Loucy (cell line): Measurements from ENCODE around the gene ME3.

ENCODE experiments used
- H2AFZ ChIP-seq: fragments of 200-600 bp; sonication (generic); 2 replicates; pipeline ENCODE4 v1.6.0; 2016; ENCODE audit warnings: antibody characterized with exemption, mild to moderate bottlenecking, low read length, moderate library complexity
- H3F3A ChIP-seq: fragments of 200-600 bp; 2 replicates; pipeline ENCODE4 v1.6.0; 2016; ENCODE audit warnings: antibody characterized with exemption, low read depth, mild to moderate bottlenecking
- H3K27me3 ChIP-seq: fragments of 200-600 bp; sonication (generic); 2 replicates; pipeline ENCODE4 v1.6.1; 2014; ENCODE audit warnings: low read length, mild to moderate bottlenecking; ENCODE audit not compliant: insufficient read depth, poor library complexity, severe bottlenecking
- H3K36me3 ChIP-seq: fragments of 200-600 bp; sonication (generic); 2 replicates; pipeline ENCODE4 v1.6.1; 2016; ENCODE audit warnings: low read length; ENCODE audit not compliant: insufficient read depth
- H3K4me1 ChIP-seq: fragments of 200-600 bp; sonication (generic); 2 replicates; pipeline ENCODE4 v1.5.1; 2014; ENCODE audit warnings: low read length, mild to moderate bottlenecking; ENCODE audit not compliant: insufficient read depth, poor library complexity, severe bottlenecking
- H3K4me2 ChIP-seq: fragments of 200-600 bp; sonication (generic); 2 replicates; pipeline ENCODE4 v1.6.0; 2014; ENCODE audit warnings: antibody characterized with exemption, low read length, low read depth, mild to moderate bottlenecking; ENCODE audit not compliant: poor library complexity, severe bottlenecking
- H3K4me3 ChIP-seq: fragments of 200-600 bp; sonication (generic); 2 replicates; pipeline ENCODE4 v1.5.1; 2014; ENCODE audit warnings: low read length, mild to moderate bottlenecking, mixed read lengths; ENCODE audit not compliant: poor library complexity, severe bottlenecking
- H3K79me2 ChIP-seq: fragments of 200-600 bp; sonication (generic); 2 replicates; pipeline ENCODE4 v1.6.1; 2014; ENCODE audit warnings: low read length; ENCODE audit not compliant: insufficient read depth
- H3K9ac ChIP-seq: fragments of 200-600 bp; sonication (generic); 2 replicates; pipeline ENCODE4 v1.6.0; 2014; ENCODE audit warnings: mild to moderate bottlenecking, low read depth, low read length, moderate library complexity; ENCODE audit not compliant: poor library complexity, severe bottlenecking
- H3K9me2 ChIP-seq: fragments of 200-600 bp; sonication (generic); replicated peaks from 2 replicates; pipeline ENCODE4 v1.6.1; 2016; ENCODE audit warnings: low read depth, low read length, mixed read lengths
- H3K9me3 ChIP-seq: fragments of 200-600 bp; sonication (generic); 2 replicates; pipeline ENCODE4 v1.6.1; 2014; ENCODE audit warnings: mild to moderate bottlenecking, antibody characterized with exemption, low read length, low read depth; ENCODE audit not compliant: insufficient read depth
- H4K20me1 ChIP-seq: fragments of 200-600 bp; sonication (generic); 2 replicates; pipeline ENCODE4 v1.6.0; 2014; ENCODE audit warnings: antibody characterized with exemption, low read length, mild to moderate bottlenecking; ENCODE audit not compliant: insufficient read depth, poor library complexity, severe bottlenecking
- CTCF ChIP-seq: fragments of 200-600 bp; sonication (generic); conservative IDR thresholded peaks from 2 replicates; pipeline ENCODE4 v1.5.1; 2014; ENCODE audit warnings: mild to moderate bottlenecking, antibody characterized with exemption, low read length
- EZH2phosphoT487 ChIP-seq: fragments of 200-600 bp; IDR thresholded peaks from 2 replicates; pipeline ENCODE4 v1.6.1; 2018; ENCODE audit warnings: antibody characterized with exemption, mild to moderate bottlenecking, moderate library complexity, borderline replicate concordance

The ME3 gene

GRCh38 chr11:86692746-86693145 lies 20.3 kb upstream of the ME3 start:
- H3F3A ChIP-seq, result no peaks in the 10 kb centered on the region
- no peaks in the 10 kb centered on the region for H3K4me1 ChIP-seq
- H4K20me1 ChIP-seq, result no peaks in the 10 kb centered on the region
- no peaks in the 10 kb centered on the region for H3K79me2 ChIP-seq
- TF ChIP-seq EZH2phosphoT487 (no peak), CTCF (no peak)
- no peaks in the 10 kb centered on the region for H3K36me3 ChIP-seq
- H3K9ac ChIP-seq, result no peak overlapping the region
- H3K9me3 ChIP-seq, result no peaks in the 10 kb centered on the region
- H2AFZ ChIP-seq, result no peak overlapping the region
- H3K9me2 ChIP-seq, result no peaks in the 10 kb centered on the region
- no peak overlapping the region for H3K4me2 ChIP-seq
- H3K4me3 ChIP-seq, result no peak overlapping the region
- H3K27me3 ChIP-seq, result no peaks in the 10 kb centered on the region

- Histone ChIP-seq H3K79me2 (no peaks in the 10 kb centered on the region), H3K27me3 (no peaks in the 10 kb centered on the region), H3F3A (no peaks in the 10 kb centered on the region), H3K9ac (no peak overlapping the region), H4K20me1 (no peaks in the 10 kb centered on the region), H3K9me2 (no peaks in the 10 kb centered on the region), H2AFZ (no peak overlapping the region), H3K4me1 (no peaks in the 10 kb centered on the region), H3K4me3 (no peak overlapping the region), H3K4me2 (no peak overlapping the region), H3K36me3 (no peaks in the 10 kb centered on the region), H3K9me3 (no peaks in the 10 kb centered on the region)
- TF ChIP-seq CTCF (no peak), EZH2phosphoT487 (no peak)
Observed at GRCh38 chr11:86692317-86692716, 19.9 kb upstream of the ME3 start.

GRCh38 chr11:86688398-86689179 lies 16.2 kb upstream of the ME3 start:
- Histone ChIP-seq H3K4me2 (no peak overlapping the region), H3K36me3 (no peaks in the 10 kb centered on the region), H3K79me2 (no peaks in the 10 kb centered on the region), H3K4me1 (no peaks in the 10 kb centered on the region), H3K9me3 (no peaks in the 10 kb centered on the region), H3K9ac (no peak overlapping the region), H3K4me3 (no peak overlapping the region), H3K9me2 (no peaks in the 10 kb centered on the region), H3K27me3 (no peaks in the 10 kb centered on the region), H3F3A (no peaks in the 10 kb centered on the region), H2AFZ (no peak overlapping the region), H4K20me1 (no peaks in the 10 kb centered on the region)
- no peak for TF ChIP-seq EZH2phosphoT487
- no peak for TF ChIP-seq CTCF
